Astrocyte (in vitro differentiated cells and primary cell): Measurements from ENCODE around the gene TAOK2. TPM values are rescaled to one million over a fixed set of nuclear protein-coding genes. Genes with fewer than 3 reads are reported as not detected.

Experiments
- DNase-seq: peaks from one replicate; pipeline ENCODE4 v3.0.0-alpha.2; 2010; ENCODE audit warnings: low read depth
- FAIRE-seq: peaks from 2 replicates; lab custom pipeline; 2011; peaks lifted over from hg19 to GRCh38; lab: Jason Lieb, UNC
- H2AFZ ChIP-seq: 2 replicates; pipeline ENCODE4 v1.6.0; 2012; ENCODE audit warnings: low read depth, low read length, inconsistent platforms
- H3K27ac ChIP-seq: 2 replicates; pipeline ENCODE4 v1.5.1; 2011; ENCODE audit warnings: low read depth, low read length, inconsistent platforms
- H3K27me3 ChIP-seq: 2 replicates; pipeline ENCODE4 v1.6.0; 2011; ENCODE audit warnings: low read length, inconsistent platforms; ENCODE audit not compliant: insufficient read depth
- H3K36me3 ChIP-seq: 2 replicates; pipeline ENCODE4 v1.5.1; 2011; ENCODE audit warnings: low read length, inconsistent platforms; ENCODE audit not compliant: insufficient read depth
- H3K4me1 ChIP-seq: 2 replicates; pipeline ENCODE4 v1.5.1; 2011; ENCODE audit warnings: low read length, inconsistent platforms; ENCODE audit not compliant: insufficient read depth
- H3K4me2 ChIP-seq: 2 replicates; pipeline ENCODE4 v1.6.0; 2012; ENCODE audit warnings: low read length, inconsistent platforms
- H3K4me3 ChIP-seq: 2 replicates; pipeline ENCODE4 v1.5.1; 2011; ENCODE audit warnings: low read depth, mild to moderate bottlenecking, low read length, inconsistent platforms; ENCODE audit not compliant: insufficient read depth
- H3K79me2 ChIP-seq: 2 replicates; pipeline ENCODE4 v1.6.0; 2012; ENCODE audit warnings: mild to moderate bottlenecking, low read length, inconsistent platforms; ENCODE audit not compliant: insufficient read depth
- H3K9ac ChIP-seq: 2 replicates; pipeline ENCODE4 v1.6.0; 2012; ENCODE audit warnings: mild to moderate bottlenecking, low read length, inconsistent platforms
- H3K9me3 ChIP-seq: 2 replicates; pipeline ENCODE4 v1.5.1; 2012; ENCODE audit warnings: low read depth, mild to moderate bottlenecking, low read length, inconsistent platforms; ENCODE audit not compliant: insufficient read depth
- H4K20me1 ChIP-seq: 2 replicates; pipeline ENCODE4 v1.6.0; 2012; ENCODE audit warnings: low read length, inconsistent platforms; ENCODE audit not compliant: insufficient read depth
- H3K27ac Mint-ChIP-seq: one replicate; pipeline ENCODE4 v1.8.0; 2021; ENCODE audit warnings: mild to moderate bottlenecking, mixed read lengths; ENCODE audit not compliant: unreplicated experiment
- H3K27me3 Mint-ChIP-seq: one replicate; pipeline ENCODE4 v1.8.0; 2021; ENCODE audit warnings: low read depth, mixed read lengths; ENCODE audit not compliant: unreplicated experiment
- H3K36me3 Mint-ChIP-seq: one replicate; pipeline ENCODE4 v1.8.0; 2021; ENCODE audit warnings: low read depth, mixed read lengths; ENCODE audit not compliant: unreplicated experiment
- H3K4me1 Mint-ChIP-seq: one replicate; pipeline ENCODE4 v1.8.0; 2021; ENCODE audit warnings: low read depth, mixed read lengths; ENCODE audit not compliant: unreplicated experiment
- H3K4me3 Mint-ChIP-seq: one replicate; pipeline ENCODE4 v1.8.0; 2021; ENCODE audit warnings: mild to moderate bottlenecking, moderate library complexity, mixed read lengths; ENCODE audit not compliant: unreplicated experiment
- H3K9me3 Mint-ChIP-seq: one replicate; pipeline ENCODE4 v1.8.0; 2021; ENCODE audit warnings: mild to moderate bottlenecking, mixed read lengths; ENCODE audit not compliant: unreplicated experiment
- EZH2 ChIP-seq: IDR thresholded peaks from 2 replicates; pipeline ENCODE4 v1.6.1; 2012; ENCODE audit warnings: mild to moderate bottlenecking, low read length, inconsistent platforms; ENCODE audit not compliant: insufficient read depth
- total RNA-seq: library from RNA; stranded (reverse); gene quantifications from 2 replicates; pipeline ENCODE4 v1.2.1, GENCODE V29; 2021
- TF ChIP-seq, protein P1 (sequence below): IDR thresholded peaks from 2 replicates; pipeline ENCODE4 v1.5.1; 2011; ENCODE audit warnings: low read depth, mild to moderate bottlenecking, inconsistent platforms, low read length, moderate library complexity; ENCODE audit not compliant: insufficient read depth

The TAOK2 gene
- total RNA-seq, 1 donor from 2014 or later, result 55.9 TPM

DNA sequence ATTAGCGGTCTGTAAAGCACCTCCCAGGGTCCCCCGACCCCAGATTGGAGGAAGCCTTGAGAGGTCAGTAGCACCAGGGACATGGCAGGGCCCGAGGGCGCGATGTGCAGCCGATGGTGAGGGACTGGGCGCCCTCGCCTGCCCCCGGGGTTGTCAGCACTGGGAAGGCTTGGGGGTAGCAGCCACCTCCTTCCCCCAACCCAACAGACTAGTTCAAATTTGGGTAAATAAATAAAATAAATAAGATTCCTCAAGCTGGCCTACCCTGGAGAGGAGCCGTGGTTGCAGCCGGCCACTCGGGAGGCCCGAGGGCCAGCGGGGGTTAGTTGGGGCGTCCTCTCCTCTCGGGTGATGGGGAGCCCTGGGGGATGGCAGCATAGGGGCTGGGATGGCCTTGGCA is 50.8 kb downstream of the TAOK2 start:
- Mint-ChIP-seq H3K4me3 (no peak overlapping the region), H3K36me3 (no peaks in the 10 kb centered on the region), H3K9me3 (peaks cover 3% of the 10 kb centered on the region), H3K4me1 (no peaks in the 10 kb centered on the region), H3K27ac (no peak overlapping the region), H3K27me3 (peaks cover 41% of the 10 kb centered on the region)
- FAIRE-seq (no peak), DNase-seq (no peak)
- Histone ChIP-seq H3K9ac (no peak overlapping the region), H3K27me3 (peaks cover 13% of the 10 kb centered on the region), H3K79me2 (no peaks in the 10 kb centered on the region), H4K20me1 (peaks cover 3% of the 10 kb centered on the region), H3K4me1 (no peaks in the 10 kb centered on the region), H3K4me3 (no peak overlapping the region), H2AFZ (no peak overlapping the region), H3K4me2 (no peak overlapping the region), H3K36me3 (no peaks in the 10 kb centered on the region), H3K27ac (no peak overlapping the region), H3K9me3 (no peaks in the 10 kb centered on the region)
- no peak for TF ChIP-seq EZH2

DNA sequence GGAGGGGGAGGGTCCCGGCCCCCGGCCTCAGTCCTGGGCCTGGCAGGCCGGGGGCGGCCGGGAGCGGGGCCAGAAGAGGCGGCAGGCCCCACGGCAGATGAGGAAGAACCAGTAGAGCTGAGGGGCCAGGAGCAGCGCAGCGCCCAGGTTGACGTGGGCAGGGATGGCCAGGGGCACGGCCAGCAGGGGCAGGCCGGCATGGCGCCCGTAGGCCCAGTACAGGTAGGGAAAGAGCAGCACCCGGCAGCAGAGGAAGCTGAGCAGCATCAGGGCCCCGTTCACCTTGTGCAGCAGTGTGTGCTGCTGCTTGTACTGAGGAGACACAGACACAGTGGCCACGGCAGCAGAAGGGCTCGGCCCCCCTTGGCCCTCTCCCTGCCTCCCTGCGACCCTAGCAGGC is 51.5 kb downstream of the TAOK2 start:
- Histone ChIP-seq H4K20me1 (peaks cover 3% of the 10 kb centered on the region), H3K4me1 (no peaks in the 10 kb centered on the region), H3K79me2 (no peaks in the 10 kb centered on the region), H3K4me3 (no peak overlapping the region), H3K4me2 (no peak overlapping the region), H3K27ac (no peak overlapping the region), H3K36me3 (no peaks in the 10 kb centered on the region), H3K27me3 (peaks cover 20% of the 10 kb centered on the region), H2AFZ (no peak overlapping the region), H3K9ac (no peak overlapping the region), H3K9me3 (no peaks in the 10 kb centered on the region)
- Mint-ChIP-seq H3K27me3 (peaks cover 48% of the 10 kb centered on the region), H3K36me3 (no peaks in the 10 kb centered on the region), H3K9me3 (peaks cover 3% of the 10 kb centered on the region), H3K4me1 (no peaks in the 10 kb centered on the region), H3K27ac (no peak overlapping the region), H3K4me3 (no peak overlapping the region)
- FAIRE-seq (no peak), DNase-seq (no peak)
- TF ChIP-seq EZH2, result no peak
- TF ChIP-seq, protein P1, sequence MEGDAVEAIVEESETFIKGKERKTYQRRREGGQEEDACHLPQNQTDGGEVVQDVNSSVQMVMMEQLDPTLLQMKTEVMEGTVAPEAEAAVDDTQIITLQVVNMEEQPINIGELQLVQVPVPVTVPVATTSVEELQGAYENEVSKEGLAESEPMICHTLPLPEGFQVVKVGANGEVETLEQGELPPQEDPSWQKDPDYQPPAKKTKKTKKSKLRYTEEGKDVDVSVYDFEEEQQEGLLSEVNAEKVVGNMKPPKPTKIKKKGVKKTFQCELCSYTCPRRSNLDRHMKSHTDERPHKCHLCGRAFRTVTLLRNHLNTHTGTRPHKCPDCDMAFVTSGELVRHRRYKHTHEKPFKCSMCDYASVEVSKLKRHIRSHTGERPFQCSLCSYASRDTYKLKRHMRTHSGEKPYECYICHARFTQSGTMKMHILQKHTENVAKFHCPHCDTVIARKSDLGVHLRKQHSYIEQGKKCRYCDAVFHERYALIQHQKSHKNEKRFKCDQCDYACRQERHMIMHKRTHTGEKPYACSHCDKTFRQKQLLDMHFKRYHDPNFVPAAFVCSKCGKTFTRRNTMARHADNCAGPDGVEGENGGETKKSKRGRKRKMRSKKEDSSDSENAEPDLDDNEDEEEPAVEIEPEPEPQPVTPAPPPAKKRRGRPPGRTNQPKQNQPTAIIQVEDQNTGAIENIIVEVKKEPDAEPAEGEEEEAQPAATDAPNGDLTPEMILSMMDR, result no peak

DNA sequence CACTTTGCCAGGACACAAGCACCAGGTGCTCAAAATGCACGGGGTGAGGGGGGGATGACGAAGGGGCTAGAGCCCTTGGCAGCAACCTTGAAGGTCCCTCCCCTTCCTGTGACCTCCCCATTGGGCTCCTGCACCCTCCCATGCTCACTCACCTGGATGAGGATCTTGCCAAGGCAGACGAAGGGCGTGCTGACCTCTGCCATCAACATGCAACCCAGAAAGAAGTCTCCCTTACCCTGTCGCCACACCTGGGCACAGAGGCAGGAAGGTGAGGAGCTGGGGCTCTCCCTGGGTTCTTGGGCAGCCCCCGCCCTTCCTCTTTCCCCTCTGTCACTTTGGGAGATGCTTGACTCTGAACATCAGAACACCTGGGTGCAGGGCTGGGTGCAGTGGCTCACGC is 51.9 kb downstream of the TAOK2 start:
- H3K27me3 Mint-ChIP-seq, result peaks cover 48% of the 10 kb centered on the region
- no peaks in the 10 kb centered on the region for H3K79me2 ChIP-seq
- H3K27ac Mint-ChIP-seq, result no peak overlapping the region

More for the DNA sequence above, 51.9 kb downstream of the TAOK2 start:
- H3K9me3 Mint-ChIP-seq, result peaks cover 3% of the 10 kb centered on the region
- Histone ChIP-seq H2AFZ (no peak overlapping the region), H3K9ac (no peak overlapping the region), H3K4me3 (no peak overlapping the region), H3K27me3 (peaks cover 23% of the 10 kb centered on the region), H3K4me2 (no peak overlapping the region), H3K36me3 (no peaks in the 10 kb centered on the region), H3K4me1 (no peaks in the 10 kb centered on the region), H4K20me1 (peaks cover 3% of the 10 kb centered on the region), H3K27ac (no peak overlapping the region), H3K9me3 (no peaks in the 10 kb centered on the region)
- no peaks in the 10 kb centered on the region for H3K36me3 Mint-ChIP-seq
- H3K4me3 Mint-ChIP-seq, result no peak overlapping the region
- TF ChIP-seq, protein P1, result no peak
- TF ChIP-seq EZH2, result no peak
- DNase-seq, result no peak
- H3K4me1 Mint-ChIP-seq, result no peaks in the 10 kb centered on the region
- FAIRE-seq, result no peak
